B cell (primary cell): ENCODE results near the gene SLC49A3. TPM values are rescaled to one million over a fixed set of nuclear protein-coding genes. Genes with fewer than 3 reads are reported as not detected.
A peak's percentile ranks its signal among the peaks of the same experiment; 100 is the strongest.

Experiments used
- ATAC-seq: fragments of 200-7000 bp; cut with Tn5 transposase; one replicate; pipeline ENCODE4 v1.10.0; 2021; ENCODE audit warnings: low read depth, mild to moderate bottlenecking, moderate number of reproducible peaks, moderate library complexity
- CTCF ChIA-PET: fragments of 350-600 bp; sonication (Branson Sonifier 250); formaldehyde crosslinking; loops from one replicate; lab custom pipeline; 2021; ENCODE audit warnings: antibody characterized with exemption, inconsistent platforms; lab: Charles Lee
- POLR2A ChIA-PET: fragments of 350-600 bp; sonication (Branson Sonifier 250); formaldehyde crosslinking; loops from one replicate; lab custom pipeline; 2021; ENCODE audit warnings: antibody characterized with exemption; lab: Charles Lee
- DNase-seq: peaks from one replicate; pipeline ENCODE4 v3.0.0; 2013
- H2AFZ ChIP-seq: 2 replicates; pipeline ENCODE4 v1.6.1; 2012; ENCODE audit warnings: mild to moderate bottlenecking, low read depth, low read length; ENCODE audit not compliant: insufficient read depth, poor library complexity, severe bottlenecking
- H3K27ac ChIP-seq, 2 donors: 1 replicate in 1 of 2; 2 replicates in 1 of 2; pipeline ENCODE4 v1.5.1; 2012 to 2013; ENCODE audit warnings: low read length in 2 of 2, mild to moderate bottlenecking in 2 of 2, moderate library complexity in 1 of 2
- H3K27me3 ChIP-seq, 4 experiments: fragments of 200-600 bp in 1 of 4; sonication (generic) in 1 of 4; replicated peaks in 1 of 4; 1 replicate in 2 of 4; 2 replicates in 2 of 4; pipeline versions ENCODE4 v1.6.1 to v1.7.0; 2013 to 2016; ENCODE audit warnings: low read length in 3 of 4, mild to moderate bottlenecking in 2 of 4, mixed read lengths in 1 of 4, moderate library complexity in 1 of 4; ENCODE audit not compliant: insufficient read depth in 4 of 4, control insufficient read depth in 3 of 4; ENCODE audit errors: control extremely low read depth in 1 of 4
- H3K36me3 ChIP-seq, 2 experiments: replicated peaks in 1 of 2; 1 replicate in 1 of 2; 2 replicates in 1 of 2; pipeline versions ENCODE4 v1.6.1 to v1.7.1; 2013; ENCODE audit warnings: low read length in 1 of 2; ENCODE audit not compliant: insufficient read depth in 2 of 2, control insufficient read depth in 1 of 2; ENCODE audit errors: control extremely low read depth in 1 of 2, extremely low read depth in 1 of 2
- H3K4me1 ChIP-seq, 2 donors: fragments of 200-600 bp in 1 of 2; sonication (generic) in 1 of 2; 1 replicate in 1 of 2; 2 replicates in 1 of 2; pipeline versions ENCODE4 v1.5.1 to v1.6.1; 2013 to 2017; ENCODE audit warnings: low read length in 2 of 2; ENCODE audit not compliant: control insufficient read depth in 2 of 2, insufficient read depth in 2 of 2
- H3K4me2 ChIP-seq: replicated peaks from 2 replicates; pipeline ENCODE3; 2012; ENCODE audit warnings: mild to moderate bottlenecking, low read depth, low read length; ENCODE audit not compliant: poor library complexity, severe bottlenecking
- H3K4me3 ChIP-seq, 5 experiments: fragments of 200-600 bp in 1 of 5; sonication (generic) in 1 of 5; 1 replicate in 3 of 5; 2 replicates in 2 of 5; pipeline versions ENCODE4 v1.5.1 to v1.7.0; 2011 to 2016; ENCODE audit warnings: low read length in 4 of 5, mild to moderate bottlenecking in 4 of 5, low read depth in 2 of 5, control low read depth in 1 of 5, moderate library complexity in 1 of 5; ENCODE audit not compliant: insufficient read depth in 1 of 5; ENCODE audit errors: control extremely low read depth in 1 of 5, extremely low read depth in 1 of 5
- H3K79me2 ChIP-seq: fragments of 200-600 bp; sonication (generic); one replicate; pipeline ENCODE4 v1.6.0; 2016; ENCODE audit warnings: low read length; ENCODE audit not compliant: control insufficient read depth, insufficient read depth
- H3K9ac ChIP-seq: fragments of 200-600 bp; sonication (generic); 2 replicates; pipeline ENCODE4 v1.6.1; 2017; ENCODE audit warnings: mild to moderate bottlenecking, low read length, moderate library complexity
- H3K9me3 ChIP-seq, 3 donors: one replicate each; pipeline versions ENCODE4 v1.6.1 to v1.7.1; 2013; ENCODE audit warnings: low read length in 2 of 3; ENCODE audit not compliant: control insufficient read depth in 2 of 3, insufficient read depth in 1 of 3; ENCODE audit errors: control extremely low read depth in 1 of 3
- H4K20me1 ChIP-seq: 2 replicates; pipeline ENCODE4 v1.6.0; 2012; ENCODE audit warnings: mild to moderate bottlenecking, low read length; ENCODE audit not compliant: insufficient read depth, control insufficient read depth, poor library complexity, severe bottlenecking
- H3K27ac Mint-ChIP-seq: one replicate; pipeline ENCODE4 v1.8.0; 2021; ENCODE audit warnings: mixed read lengths
- H3K27me3 Mint-ChIP-seq: one replicate; pipeline ENCODE4 v1.8.0; 2021; ENCODE audit warnings: mixed read lengths
- H3K4me1 Mint-ChIP-seq: one replicate; pipeline ENCODE4 v1.8.0; 2021; ENCODE audit warnings: mixed read lengths
- H3K4me3 Mint-ChIP-seq: one replicate; pipeline ENCODE4 v1.8.0; 2021; ENCODE audit warnings: mixed read lengths
- H3K9me3 Mint-ChIP-seq: one replicate; pipeline ENCODE4 v1.8.0; 2022; ENCODE audit warnings: mixed read lengths; ENCODE audit not compliant: insufficient read depth
- CTCF ChIP-seq: fragments of 200-600 bp; IDR thresholded peaks from one replicate; pipeline ENCODE4 v1.8.0; 2022; ENCODE audit warnings: antibody characterized with exemption, mild to moderate bottlenecking
- EZH2 ChIP-seq: IDR thresholded peaks from 2 replicates; pipeline ENCODE4 v1.6.1; 2012; ENCODE audit warnings: borderline replicate concordance, low read depth, mild to moderate bottlenecking, moderate library complexity, low read length; ENCODE audit not compliant: insufficient read depth, poor library complexity, severe bottlenecking
- WGBS: methylation state at CpG from one replicate; pipeline ENCODE4 v1.1.5; 2013; ENCODE audit warnings: missing lambda C conversion rate; ENCODE audit not compliant: insufficient coverage; 5-methylcytosine and 5-hydroxymethylcytosine counted together
- intact Hi-C: fragments of 100-400 bp; cut with micrococcal nuclease; formaldehyde crosslinking; loops from one replicate; pipeline ENCODE4 v1.10.0; 2022
- polyA plus RNA-seq: library from polyadenylated mRNA; depleted of rRNA; stranded (reverse); fragments of >200 nt; gene quantifications from 2 replicates; pipeline ENCODE4 v1.2.3, GENCODE V29; 2012
- total RNA-seq, 2 donors: library from RNA; stranded (reverse); fragments of 120-200 nt in 1 of 2; gene quantifications; 1 replicate in 1 of 2; 2 replicates in 1 of 2; pipeline versions ENCODE4 v1.2.3 to v1.2.4, GENCODE V29; 2013 to 2022

Gene SLC49A3
- total and polyA plus RNA-seq, 2 donors (not counting 1 experiment from before 2014, with no cell fraction given): 2.0 to 4.3 TPM

DNA sequence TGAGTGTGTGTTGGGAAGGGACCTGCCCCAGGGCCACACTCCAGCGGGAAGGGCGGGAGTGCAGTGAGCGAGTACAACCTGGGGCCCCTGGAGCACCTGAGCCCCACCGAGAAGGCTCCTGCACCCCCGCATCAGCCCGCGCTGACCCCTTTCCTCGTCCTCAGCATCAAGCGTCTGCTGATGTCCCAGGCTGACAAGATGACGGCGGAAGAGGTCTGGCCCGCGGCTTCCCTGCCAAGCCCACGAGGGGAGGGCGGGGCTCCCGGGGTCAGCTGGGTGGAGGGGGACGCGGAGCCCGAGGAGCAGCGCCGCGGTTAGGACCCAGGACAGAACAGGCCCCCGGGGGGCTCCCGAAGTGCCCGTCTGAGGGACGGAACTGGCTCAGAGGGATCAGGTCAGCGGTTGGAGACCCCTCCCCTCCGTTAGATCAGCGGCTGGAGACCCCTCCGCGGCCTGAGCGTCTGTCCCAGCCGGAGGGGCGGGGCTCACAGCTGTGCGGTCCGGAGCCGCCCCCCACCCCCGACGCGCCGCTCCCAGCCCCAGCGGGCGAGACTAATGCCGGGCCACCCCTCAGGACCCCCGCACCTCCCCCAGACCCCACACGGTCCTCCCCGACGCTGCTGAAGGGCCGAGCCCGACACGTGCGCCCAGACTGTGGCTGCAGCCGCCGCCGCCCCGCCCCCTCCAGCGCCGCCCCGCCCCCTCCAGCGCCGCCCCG is 7.9 kb downstream of the SLC49A3 start:
- Mint-ChIP-seq H3K27ac (peak overlapping the region; percentile 46), H3K27me3 (peaks cover 8% of the 10 kb centered on the region), H3K9me3 (no peaks in the 10 kb centered on the region), H3K4me1 (peaks cover 27% of the 10 kb centered on the region), H3K4me3 (peak overlapping the region; percentile 71)
- peaks cover 0 to 10% (median 0%) of the 10 kb centered on the region in 3 donors for H3K9me3 ChIP-seq
- peak overlapping the region; percentile 76 for H2AFZ ChIP-seq
- intact Hi-C loops: loop anchor here (1.0 kb wide), 1 partner anchor 24 kb away; the partner anchor contains the start of gene PCGF3
- TF ChIP-seq EZH2 (no peak), CTCF (no peak)
- H3K9ac ChIP-seq: peak overlapping the region; percentile 54
- WGBS: 5% methylated on average over 33 of the region's 62 CpGs
- peaks cover 18 to 34% of the 10 kb centered on the region in 2 donors for H3K4me1 ChIP-seq
- ChIA-PET CTCF (no interaction called here), POLR2A (interaction anchor here (0.7 kb wide), 1 partner anchor 24 kb away, joined by 3 read pairs; the partner anchor contains the start of gene PCGF3)
- H4K20me1 ChIP-seq: no peaks in the 10 kb centered on the region
- peak overlapping the region; percentile 93 for H3K4me2 ChIP-seq
- H3K36me3 ChIP-seq: no peaks in the 10 kb centered on the region
- H3K4me3 ChIP-seq: peak overlapping the region in 4 of 5 experiments; percentile 49 to 62 (median 53)
- DNase-seq (peak; percentile 72), ATAC-seq (peak; percentile 59)
- peak overlapping the region in 1 of 2 donors; percentile 15 for H3K27ac ChIP-seq
- no peaks in the 10 kb centered on the region for H3K79me2 ChIP-seq
- H3K27me3 ChIP-seq: peaks cover 0 to 2% (median 0%) of the 10 kb centered on the region in 4 experiments

- DNase-seq (peak; percentile 44), ATAC-seq (peak; percentile 7)
- Histone ChIP-seq H3K9me3 (peaks cover 0 to 10% (median 0%) of the 10 kb centered on the region in 3 donors), H4K20me1 (no peaks in the 10 kb centered on the region), H3K27ac (no peak overlapping the region), H3K4me2 (peak overlapping the region; percentile 93), H3K4me3 (peak overlapping the region in 4 of 5 experiments; percentile 49 to 62 (median 53)), H3K36me3 (no peaks in the 10 kb centered on the region), H3K4me1 (peaks cover 24 to 39% of the 10 kb centered on the region in 2 donors), H3K9ac (peak overlapping the region; percentile 54), H3K27me3 (peaks cover 0 to 2% (median 0%) of the 10 kb centered on the region in 4 experiments), H3K79me2 (peaks cover 1% of the 10 kb centered on the region), H2AFZ (peak overlapping the region; percentile 76)
- H3K27ac Mint-ChIP-seq: peak overlapping the region; percentile 76
- peaks cover 33% of the 10 kb centered on the region for H3K4me1 Mint-ChIP-seq
- peak overlapping the region; percentile 71 for H3K4me3 Mint-ChIP-seq
- peaks cover 7% of the 10 kb centered on the region for H3K27me3 Mint-ChIP-seq
- H3K9me3 Mint-ChIP-seq: no peaks in the 10 kb centered on the region
- ChIA-PET POLR2A (no interaction called here), CTCF (no interaction called here)
- TF ChIP-seq CTCF: no peak
- no peak for TF ChIP-seq EZH2
- intact Hi-C loops: no loop called here
- 54% methylated on average over 13 of the region's 17 CpGs for WGBS
Measured at GRCh38 chr4:680551-680927, 8.4 kb downstream of the SLC49A3 start.
